Stimulated activated effector memory CD8-positive, alpha-beta T cell treated with anti-CD3 and anti-CD28 coated beads, Interleukin-12 subunit alpha, Interleukin-12 subunit beta, amount 100 ng/mL, for 72 hours (primary cell): ENCODE measurements around the gene SPESP1.

ENCODE experiments used
- ATAC-seq: fragments of 150-1000 bp; cut with Tn5 transposase; 2 replicates; pipeline ENCODE4 v1.10.0; 2021
- DNase-seq, 2 donors: peaks; one replicate each; pipeline ENCODE4 v3.0.0; 2021 to 2022; ENCODE audit warnings: low spot score in 2 of 2
- H3K27ac Mint-ChIP-seq: one replicate; pipeline ENCODE4 v1.8.0; 2022; ENCODE audit warnings: mild to moderate bottlenecking, mixed read lengths
- H3K36me3 Mint-ChIP-seq: one replicate; pipeline ENCODE4 v1.8.0; 2022; ENCODE audit warnings: mild to moderate bottlenecking, mixed read lengths
- H3K4me1 Mint-ChIP-seq: one replicate; pipeline ENCODE4 v1.8.0; 2022; ENCODE audit warnings: mixed read lengths
- H3K4me3 Mint-ChIP-seq: one replicate; pipeline ENCODE4 v1.8.0; 2022; ENCODE audit warnings: mild to moderate bottlenecking, mixed read lengths
- H3K9me3 Mint-ChIP-seq: one replicate; pipeline ENCODE4 v1.8.0; 2022; ENCODE audit warnings: mixed read lengths

Gene SPESP1

DNA sequence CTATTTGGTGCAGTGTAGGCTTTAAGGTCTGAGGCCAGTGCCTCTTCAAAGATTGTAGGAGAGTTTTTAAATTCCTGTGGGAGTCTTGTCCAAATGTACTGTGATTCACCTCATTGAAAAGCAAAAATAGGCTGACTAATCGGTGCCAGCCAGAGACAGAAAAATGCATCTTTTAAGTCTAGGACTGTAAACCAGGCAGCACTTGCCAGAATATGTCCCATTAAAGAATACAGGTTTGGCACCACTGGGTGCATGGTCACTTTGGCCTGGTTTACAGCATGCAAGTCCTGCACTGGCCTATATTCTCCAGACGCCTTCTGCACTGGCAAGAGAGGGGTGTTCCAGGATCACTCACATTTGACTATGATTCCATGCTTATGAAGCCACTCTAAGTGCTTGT is 63.8 kb downstream of the SPESP1 start:
- no peak for ATAC-seq
- H3K4me3 Mint-ChIP-seq: no peak overlapping the region
- peak in 1 of 2 donors; percentile 35 for DNase-seq
- H3K9me3 Mint-ChIP-seq: no peaks in the 10 kb centered on the region
- no peak overlapping the region for H3K27ac Mint-ChIP-seq
- no peaks in the 10 kb centered on the region for H3K4me1 Mint-ChIP-seq
- no peaks in the 10 kb centered on the region for H3K36me3 Mint-ChIP-seq

DNA sequence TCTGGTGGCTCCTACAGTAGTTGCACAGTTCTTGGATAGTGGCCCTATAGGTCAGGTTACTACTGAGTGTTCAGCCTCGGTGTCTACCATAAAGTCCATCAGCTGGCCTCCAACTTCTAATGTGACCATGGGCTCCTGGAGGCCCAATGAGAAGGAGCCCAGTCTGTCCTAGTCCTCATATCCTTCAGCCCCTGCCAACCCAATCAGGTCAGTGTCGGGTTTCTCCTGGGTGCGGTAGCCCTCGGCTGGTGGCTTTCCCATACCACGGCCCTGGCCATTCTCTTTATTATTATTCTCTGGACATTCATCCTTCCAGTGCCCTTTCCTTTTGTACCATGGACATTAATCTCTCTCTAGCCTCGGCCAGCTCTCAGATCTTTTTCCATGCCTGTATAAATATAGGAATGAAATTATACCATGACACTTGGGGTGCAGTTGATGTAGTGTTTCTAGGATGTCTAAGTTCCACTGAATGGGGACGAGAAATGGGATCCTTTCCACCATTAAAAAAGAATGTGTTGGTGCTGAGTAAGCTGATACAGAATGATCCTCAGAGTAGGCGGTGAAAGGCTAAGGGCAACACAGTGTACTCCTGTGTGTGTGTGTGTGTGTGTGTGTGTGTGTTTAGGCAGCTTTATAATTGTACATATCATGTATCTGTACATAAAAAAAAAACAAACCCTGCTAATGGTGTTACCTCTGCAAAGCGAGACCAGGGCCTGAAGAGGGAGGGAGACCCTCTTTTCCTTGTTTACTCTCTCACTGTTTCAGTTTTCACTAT is 64.8 kb downstream of the SPESP1 start:
- Mint-ChIP-seq H3K9me3 (no peaks in the 10 kb centered on the region), H3K27ac (no peak overlapping the region), H3K4me3 (no peak overlapping the region), H3K4me1 (no peaks in the 10 kb centered on the region), H3K36me3 (no peaks in the 10 kb centered on the region)
- DNase-seq: no peak
- no peak for ATAC-seq
